Activated CD4-positive, alpha-beta T cell treated with anti-CD3 and anti-CD28 coated beads, Interleukin-2, amount 10 ng/mL, durations not matched to agents 7 days and 5 days (primary cell): ENCODE measurements around the gene LRRFIP2. TPM values are rescaled to one million over a fixed set of nuclear protein-coding genes. Genes with fewer than 3 reads are reported as not detected.

Experiments
- CTCF ChIA-PET: fragments of 350-600 bp; sonication (Branson Sonifier 250); formaldehyde crosslinking; loops from one replicate; lab custom pipeline; 2021; ENCODE audit warnings: antibody characterized with exemption; lab: Charles Lee
- POLR2A ChIA-PET: fragments of 350-600 bp; sonication (Branson Sonifier 250); formaldehyde crosslinking; loops from one replicate; lab custom pipeline; 2021; ENCODE audit warnings: antibody characterized with exemption; lab: Charles Lee
- DNase-seq: peaks from one replicate; pipeline ENCODE4 v3.0.0-alpha.2; 2020
- H3K27ac Mint-ChIP-seq: one replicate; pipeline ENCODE4 v1.8.0; 2021; ENCODE audit warnings: mild to moderate bottlenecking, moderate library complexity, mixed read lengths
- H3K27me3 Mint-ChIP-seq: one replicate; pipeline ENCODE4 v1.8.0; 2021; ENCODE audit warnings: mixed read lengths
- H3K36me3 Mint-ChIP-seq: one replicate; pipeline ENCODE4 v1.8.0; 2021; ENCODE audit warnings: low read depth, mixed read lengths
- H3K4me1 Mint-ChIP-seq: one replicate; pipeline ENCODE4 v1.8.0; 2021; ENCODE audit warnings: mixed read lengths
- H3K4me3 Mint-ChIP-seq: one replicate; pipeline ENCODE4 v1.8.0; 2021; ENCODE audit warnings: mild to moderate bottlenecking, moderate library complexity, mixed read lengths
- H3K9me3 Mint-ChIP-seq: one replicate; pipeline ENCODE4 v1.8.0; 2021; ENCODE audit warnings: mixed read lengths
- total RNA-seq, 2 experiments: library from RNA; stranded (reverse); gene quantifications; one replicate each; pipeline ENCODE4 v1.2.3, GENCODE V29; 2021

LRRFIP2 gene
- total RNA-seq, 2 experiments from 2014 or later, result 27.1 to 30.1 TPM

- H3K36me3 Mint-ChIP-seq, result peaks cover 2% of the 10 kb centered on the region
- no peaks in the 10 kb centered on the region for H3K9me3 Mint-ChIP-seq
- H3K27ac Mint-ChIP-seq, result no peak overlapping the region
- no peaks in the 10 kb centered on the region for H3K4me1 Mint-ChIP-seq
- ChIA-PET POLR2A (no interaction called here), CTCF (interaction anchor here (0.6 kb wide), 1 partner anchor 162 kb away, joined by 4 read pairs; no protein-coding TSS in a partner anchor)
- H3K4me3 Mint-ChIP-seq, result no peak overlapping the region
- no peaks in the 10 kb centered on the region for H3K27me3 Mint-ChIP-seq
- DNase-seq, result no peak
Observed at GRCh38 chr3:37097776-37098175, 76.6 kb downstream of the LRRFIP2 start.

- Mint-ChIP-seq H3K27ac (no peak overlapping the region), H3K4me3 (no peak overlapping the region)
- POLR2A ChIA-PET, result no interaction called here
Observed at GRCh38 chr3:37096975-37097374, 77.4 kb downstream of the LRRFIP2 start.

GRCh38 chr3:37096288-37096687, 78.1 kb downstream of the LRRFIP2 start:
- no peak overlapping the region for H3K27ac Mint-ChIP-seq
- no peak for DNase-seq
- H3K4me1 Mint-ChIP-seq, result no peaks in the 10 kb centered on the region
- no peak overlapping the region for H3K4me3 Mint-ChIP-seq
- ChIA-PET CTCF (no interaction called here), POLR2A (no interaction called here)
- H3K9me3 Mint-ChIP-seq, result no peaks in the 10 kb centered on the region
- H3K36me3 Mint-ChIP-seq, result peaks cover 6% of the 10 kb centered on the region
- H3K27me3 Mint-ChIP-seq, result no peaks in the 10 kb centered on the region

More at GRCh38 chr3:37096975-37097374, 77.4 kb downstream of the LRRFIP2 start:
- Mint-ChIP-seq H3K27me3 (no peaks in the 10 kb centered on the region), H3K36me3 (peaks cover 3% of the 10 kb centered on the region), H3K9me3 (no peaks in the 10 kb centered on the region), H3K4me1 (no peaks in the 10 kb centered on the region)
- CTCF ChIA-PET, result no interaction called here
- no peak for DNase-seq

- no peaks in the 10 kb centered on the region for H3K27me3 Mint-ChIP-seq
- POLR2A ChIA-PET, result no interaction called here
- H3K36me3 Mint-ChIP-seq, result peaks cover 6% of the 10 kb centered on the region
- no peak for DNase-seq
- H3K9me3 Mint-ChIP-seq, result no peaks in the 10 kb centered on the region
- CTCF ChIA-PET, result interaction anchor here (0.8 kb wide), 1 partner anchor 29 kb away, joined by 3 read pairs; no protein-coding TSS in a partner anchor
- no peak overlapping the region for H3K4me3 Mint-ChIP-seq
- H3K27ac Mint-ChIP-seq, result no peak overlapping the region
- no peaks in the 10 kb centered on the region for H3K4me1 Mint-ChIP-seq
Observed at GRCh38 chr3:37094636-37095035, 79.7 kb downstream of the LRRFIP2 start.

DNA sequence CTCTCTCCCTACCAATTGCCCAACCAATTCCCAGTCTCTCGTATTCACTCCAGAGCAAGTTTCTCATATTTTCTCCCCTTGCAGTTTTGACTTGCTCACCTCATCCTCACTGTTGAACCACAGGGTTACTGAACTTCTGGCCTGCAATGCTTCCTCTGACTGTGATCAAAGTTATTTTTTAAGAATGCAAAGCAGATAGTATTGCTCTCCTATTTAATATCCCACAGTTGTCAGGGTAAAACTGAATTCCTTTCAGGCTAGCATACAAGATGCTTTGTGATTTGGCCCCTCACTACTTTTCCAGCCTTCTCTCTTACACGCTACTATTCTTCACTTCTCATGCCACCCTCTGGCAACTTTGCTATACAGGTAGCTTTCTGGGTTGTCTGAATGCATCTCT, 80.9 kb downstream of the LRRFIP2 start:
- DNase-seq, result no peak
- ChIA-PET CTCF (interaction anchor here (0.9 to 1.5 kb wide), 2 partner anchors 15 to 33 kb away, joined by 3 to 4 read pairs; no protein-coding TSS in a partner anchor), POLR2A (no interaction called here)
- Mint-ChIP-seq H3K4me1 (no peaks in the 10 kb centered on the region), H3K9me3 (no peaks in the 10 kb centered on the region), H3K4me3 (no peak overlapping the region), H3K36me3 (peaks cover 6% of the 10 kb centered on the region), H3K27ac (no peak overlapping the region), H3K27me3 (no peaks in the 10 kb centered on the region)

DNA sequence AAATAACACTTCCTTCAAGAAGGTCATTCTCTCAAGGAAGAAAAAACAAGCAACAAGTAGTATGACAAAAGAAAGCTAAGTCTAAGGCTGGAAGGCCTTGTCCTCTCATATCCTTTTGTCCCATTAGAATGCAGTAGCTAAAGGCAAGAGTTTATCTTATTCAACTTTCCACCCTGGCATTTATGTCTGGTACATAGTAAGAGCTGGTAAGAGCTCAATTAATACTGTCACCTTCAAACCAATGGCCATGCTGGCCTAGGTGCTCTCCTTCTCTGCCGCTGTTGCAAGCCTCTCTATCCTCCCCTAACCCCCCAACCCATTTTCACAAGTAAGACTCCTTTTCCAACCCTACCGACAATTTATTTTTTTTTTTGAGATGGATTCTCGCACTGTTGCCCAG, 81.9 kb downstream of the LRRFIP2 start:
- H3K9me3 Mint-ChIP-seq, result no peaks in the 10 kb centered on the region
- H3K27ac Mint-ChIP-seq, result no peak overlapping the region
- ChIA-PET CTCF (interaction anchor here (0.7 to 1.5 kb wide), 2 partner anchors 16 to 55 kb away, joined by 4 to 5 read pairs; no protein-coding TSS in a partner anchor), POLR2A (no interaction called here)
- no peaks in the 10 kb centered on the region for H3K27me3 Mint-ChIP-seq
- H3K4me3 Mint-ChIP-seq, result no peak overlapping the region
- DNase-seq, result no peak
- peaks cover 6% of the 10 kb centered on the region for H3K36me3 Mint-ChIP-seq
- no peaks in the 10 kb centered on the region for H3K4me1 Mint-ChIP-seq

DNA sequence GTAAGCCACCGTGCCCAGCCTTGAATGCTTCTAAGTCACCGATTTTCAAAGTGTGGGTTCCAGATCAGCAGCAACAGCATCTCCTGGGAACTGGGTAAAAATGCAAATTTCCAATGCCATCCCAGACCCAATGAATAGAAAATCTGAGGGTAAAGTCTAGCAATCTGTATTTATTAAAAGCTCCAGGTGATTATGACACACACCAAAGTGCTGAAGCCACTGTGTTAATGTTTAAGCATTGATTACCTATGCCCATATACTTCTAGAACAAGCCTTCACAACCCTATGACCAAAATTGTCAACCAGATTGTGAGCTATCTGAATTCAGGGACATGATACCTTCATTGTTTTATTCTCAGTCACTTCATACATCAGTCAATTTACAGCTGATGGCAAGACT, 86.5 kb downstream of the LRRFIP2 start:
- Mint-ChIP-seq H3K4me1 (no peaks in the 10 kb centered on the region), H3K27me3 (no peaks in the 10 kb centered on the region), H3K36me3 (peaks cover 10% of the 10 kb centered on the region), H3K4me3 (no peak overlapping the region), H3K27ac (no peak overlapping the region), H3K9me3 (no peaks in the 10 kb centered on the region)
- no peak for DNase-seq
- ChIA-PET CTCF (interaction anchor here (0.6 kb wide), 1 partner anchor 17 kb away, joined by 3 read pairs; no protein-coding TSS in a partner anchor), POLR2A (no interaction called here)

DNA sequence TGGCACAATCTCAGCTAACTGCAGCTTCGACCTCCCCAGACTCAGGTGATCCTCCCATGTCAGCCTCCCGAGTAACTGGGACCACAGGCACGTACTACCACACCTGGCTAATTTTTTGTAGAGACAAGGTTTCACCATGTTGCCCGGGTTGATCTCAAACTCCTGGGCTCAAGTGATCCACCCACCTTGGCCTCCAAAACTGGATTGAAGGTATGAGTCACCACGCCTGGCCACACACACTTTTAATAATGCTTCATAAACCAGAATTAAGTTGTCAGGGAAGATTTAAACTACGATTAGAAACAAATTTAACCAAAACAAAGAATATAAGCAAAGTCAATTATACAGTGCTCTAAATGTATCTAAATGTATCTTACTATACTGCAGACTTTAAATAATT, 87.5 kb downstream of the LRRFIP2 start:
- no peak for DNase-seq
- POLR2A ChIA-PET, result no interaction called here
- Mint-ChIP-seq H3K9me3 (no peaks in the 10 kb centered on the region), H3K36me3 (peaks cover 8% of the 10 kb centered on the region), H3K27me3 (no peaks in the 10 kb centered on the region), H3K4me3 (no peak overlapping the region), H3K27ac (no peak overlapping the region), H3K4me1 (no peaks in the 10 kb centered on the region)
- CTCF ChIA-PET, result no interaction called here

- CTCF ChIA-PET, result no interaction called here
- Mint-ChIP-seq H3K4me3 (no peak overlapping the region), H3K9me3 (no peaks in the 10 kb centered on the region), H3K36me3 (peaks cover 9% of the 10 kb centered on the region), H3K4me1 (no peaks in the 10 kb centered on the region), H3K27me3 (no peaks in the 10 kb centered on the region), H3K27ac (no peak overlapping the region)
- POLR2A ChIA-PET, result no interaction called here
- no peak for DNase-seq
Observed at GRCh38 chr3:37082317-37082716, 92.1 kb downstream of the LRRFIP2 start.

DNA sequence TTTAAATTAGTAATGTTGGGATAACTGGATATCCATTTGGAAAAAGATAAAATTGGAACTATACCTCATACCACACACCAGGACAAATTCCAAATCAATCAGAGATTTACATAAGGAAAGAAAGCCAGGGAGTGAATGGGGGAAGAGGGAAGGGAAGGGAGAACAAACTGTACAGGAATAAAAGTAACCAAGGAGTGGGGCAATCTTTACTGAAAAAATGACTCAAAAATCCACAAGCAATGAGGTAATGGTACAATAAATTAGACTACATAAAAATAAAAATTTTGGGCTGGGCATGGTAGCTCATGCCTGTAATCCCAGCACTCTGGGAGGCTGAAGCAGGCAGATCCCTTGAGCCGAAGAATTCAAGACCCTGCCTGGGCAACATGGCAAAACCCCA, 98.4 kb downstream of the LRRFIP2 start:
- H3K4me1 Mint-ChIP-seq, result peaks cover 13% of the 10 kb centered on the region
- H3K4me3 Mint-ChIP-seq, result no peak overlapping the region
- CTCF ChIA-PET, result no interaction called here
- POLR2A ChIA-PET, result no interaction called here
- no peak for DNase-seq
- H3K9me3 Mint-ChIP-seq, result no peaks in the 10 kb centered on the region
- H3K27ac Mint-ChIP-seq, result no peak overlapping the region
- peaks cover 24% of the 10 kb centered on the region for H3K36me3 Mint-ChIP-seq
- H3K27me3 Mint-ChIP-seq, result no peaks in the 10 kb centered on the region

DNA sequence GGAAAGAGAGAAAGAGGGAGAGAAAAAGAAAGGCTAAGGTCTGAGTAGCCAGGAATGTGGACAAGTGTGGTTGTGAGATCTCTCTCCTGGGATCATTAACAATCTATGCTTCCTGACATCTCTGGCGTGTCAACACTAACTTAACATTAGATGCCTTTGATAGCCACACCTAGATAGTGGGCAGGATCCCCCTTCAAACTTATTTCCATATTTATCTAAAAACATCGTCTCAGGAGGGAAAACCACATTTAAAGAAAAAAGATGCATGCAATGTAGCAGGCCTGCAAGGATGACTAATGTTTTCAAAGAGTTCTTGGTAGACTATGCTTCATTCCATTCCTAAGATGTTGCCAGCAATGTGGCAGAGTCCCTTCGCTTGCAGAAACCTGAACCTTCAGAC, 100.2 kb downstream of the LRRFIP2 start:
- ChIA-PET CTCF (interaction anchor here (0.6 kb wide), 1 partner anchor 10 kb away, joined by 3 read pairs; no protein-coding TSS in a partner anchor), POLR2A (no interaction called here)
- H3K27me3 Mint-ChIP-seq, result no peaks in the 10 kb centered on the region
- H3K4me3 Mint-ChIP-seq, result no peak overlapping the region
- DNase-seq, result no peak
- peaks cover 13% of the 10 kb centered on the region for H3K4me1 Mint-ChIP-seq
- peaks cover 25% of the 10 kb centered on the region for H3K36me3 Mint-ChIP-seq
- H3K27ac Mint-ChIP-seq, result no peak overlapping the region
- H3K9me3 Mint-ChIP-seq, result no peaks in the 10 kb centered on the region

DNA sequence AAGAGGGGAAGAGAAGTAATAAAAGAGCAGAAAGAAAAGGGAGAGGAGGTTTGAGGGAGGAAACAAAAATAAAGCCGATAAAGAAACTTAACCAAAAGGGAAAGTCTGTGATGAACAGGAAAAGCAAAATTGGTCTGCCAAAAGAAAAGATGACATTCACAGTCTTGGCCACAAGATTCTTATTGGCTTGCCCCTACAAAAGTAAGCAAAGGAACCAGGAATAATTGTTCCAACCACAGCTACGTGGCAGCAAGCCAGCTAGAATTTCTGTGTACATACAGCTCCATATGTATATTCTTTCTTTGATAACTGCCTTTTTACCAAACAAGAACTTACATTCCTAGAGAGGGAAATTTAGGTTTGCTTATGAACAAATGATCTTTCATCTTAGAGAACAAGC, 101.5 kb downstream of the LRRFIP2 start:
- Mint-ChIP-seq H3K4me1 (peaks cover 13% of the 10 kb centered on the region), H3K27me3 (no peaks in the 10 kb centered on the region), H3K9me3 (no peaks in the 10 kb centered on the region), H3K36me3 (peaks cover 31% of the 10 kb centered on the region), H3K27ac (no peak overlapping the region), H3K4me3 (no peak overlapping the region)
- ChIA-PET CTCF (no interaction called here), POLR2A (interaction anchor here (0.7 kb wide), 1 partner anchor 48 kb away, joined by 3 read pairs; no protein-coding TSS in a partner anchor)
- DNase-seq, result no peak

DNA sequence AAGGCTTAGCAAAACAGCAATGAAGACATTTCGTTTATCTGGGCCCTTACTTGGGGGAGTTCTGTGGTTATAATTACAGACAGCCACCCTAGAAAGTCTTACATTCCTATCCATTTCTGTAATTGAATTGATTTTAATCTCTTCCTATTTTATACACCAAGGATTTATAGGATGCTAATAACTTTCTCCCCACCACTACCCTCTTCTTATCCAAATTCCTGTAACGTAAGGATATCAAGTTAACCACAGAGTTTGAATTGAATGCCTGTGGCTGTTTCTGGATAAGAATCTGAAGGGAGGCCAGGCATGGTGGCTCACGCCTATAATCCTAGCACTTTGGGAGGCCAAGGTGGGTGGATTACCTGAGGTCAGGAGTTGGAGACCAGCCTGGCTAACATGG, 102.5 kb downstream of the LRRFIP2 start:
- POLR2A ChIA-PET, result no interaction called here
- Mint-ChIP-seq H3K9me3 (no peaks in the 10 kb centered on the region), H3K36me3 (peaks cover 29% of the 10 kb centered on the region), H3K4me1 (peaks cover 13% of the 10 kb centered on the region), H3K27me3 (no peaks in the 10 kb centered on the region), H3K27ac (no peak overlapping the region), H3K4me3 (no peak overlapping the region)
- CTCF ChIA-PET, result no interaction called here
- no peak for DNase-seq

DNA sequence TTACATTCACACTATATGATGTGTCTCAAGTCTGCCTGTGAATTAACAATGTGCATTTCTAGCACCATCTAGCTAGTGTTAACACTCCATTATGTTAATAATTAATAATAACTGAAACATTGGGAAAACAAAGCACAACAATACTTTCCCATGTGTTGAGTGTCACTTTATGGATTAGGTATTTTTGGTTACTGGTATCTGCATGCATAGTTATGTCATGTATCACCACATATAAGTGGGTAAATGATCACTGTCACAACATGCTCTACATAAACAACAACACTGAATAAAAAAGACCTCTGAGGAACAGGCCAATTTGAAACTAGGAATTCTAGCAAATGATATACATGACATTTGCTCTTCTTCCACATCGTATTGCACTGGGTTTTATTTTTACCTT, 106.4 kb downstream of the LRRFIP2 start:
- H3K9me3 Mint-ChIP-seq, result no peaks in the 10 kb centered on the region
- no peak for DNase-seq
- H3K4me3 Mint-ChIP-seq, result no peak overlapping the region
- H3K4me1 Mint-ChIP-seq, result peaks cover 15% of the 10 kb centered on the region
- H3K27ac Mint-ChIP-seq, result no peak overlapping the region
- ChIA-PET CTCF (interaction anchor here (0.6 kb wide), 1 partner anchor 1188 kb away, joined by 4 read pairs; no protein-coding TSS in a partner anchor), POLR2A (no interaction called here)
- no peaks in the 10 kb centered on the region for H3K27me3 Mint-ChIP-seq
- peaks cover 20% of the 10 kb centered on the region for H3K36me3 Mint-ChIP-seq
